Measurements from ENCODE around the gene MICA.

The MICA gene

GRCh38 chr6:31462964-31463870, 59.8 kb downstream of the MICA start:
- peak; percentile 50 for DNase-seq

DNA sequence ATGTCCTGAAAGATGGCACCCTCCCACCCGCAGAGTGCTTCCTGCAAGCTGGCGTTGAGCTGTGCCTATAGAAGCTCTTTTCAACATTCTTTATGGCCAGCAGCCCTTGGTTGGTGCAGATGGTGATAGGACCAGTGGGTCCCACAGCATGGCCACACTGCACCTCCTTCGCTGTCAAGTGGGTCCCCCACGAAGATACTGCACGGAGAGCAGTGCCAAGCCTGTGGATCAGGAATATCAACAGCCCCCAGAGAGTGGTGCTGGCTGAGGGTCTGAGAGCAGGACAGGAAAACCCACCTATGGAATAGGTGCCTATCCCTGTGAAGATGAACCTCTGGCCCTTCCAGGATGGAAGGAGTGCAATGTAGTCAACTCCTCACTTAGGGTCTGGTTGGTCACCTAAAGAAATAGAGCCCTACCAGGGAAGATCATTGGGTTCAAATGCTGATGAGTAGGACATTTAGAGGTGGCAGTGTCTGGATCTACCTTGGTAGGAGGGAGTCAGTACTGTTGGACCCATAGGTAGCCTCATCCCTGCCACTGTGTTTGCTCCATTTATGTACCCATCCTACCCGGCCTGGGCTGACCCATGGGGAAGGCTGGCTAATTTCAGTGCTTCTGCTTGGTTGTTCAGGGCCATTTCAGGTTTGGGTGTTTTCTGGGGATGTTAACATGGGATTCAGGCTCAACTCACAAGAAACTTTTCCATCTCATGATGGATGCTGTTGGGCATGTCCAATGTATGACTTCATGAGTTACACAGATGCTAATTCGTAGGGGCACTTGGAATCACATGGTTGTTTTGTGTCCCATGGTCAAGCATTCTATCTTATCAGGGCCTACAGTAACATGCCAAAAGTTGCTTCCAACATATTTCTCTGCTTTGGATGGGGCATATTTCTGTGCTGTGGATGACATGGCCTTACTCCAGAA, 61.1 kb downstream of the MICA start:
- no peak for DNase-seq

Data from NCI-H2029 (cell line).